WTC11 (cell line): ENCODE measurements around the gene RBP2. TPM values are rescaled to one million over a fixed set of nuclear protein-coding genes. Genes with fewer than 3 reads are reported as not detected.

Experiments
- ATAC-seq: fragments of 200-7000 bp; cut with Tn5 transposase; 2 replicates; pipeline ENCODE4 v1.10.0; 2021; ENCODE audit warnings: mild to moderate bottlenecking, moderate library complexity
- CTCF ChIA-PET: fragments of 300-600 bp; sonication (Branson Sonifier 250); formaldehyde crosslinking; loops from one replicate; lab custom pipeline; 2021; ENCODE audit warnings: antibody characterized with exemption; lab: Charles Lee
- POLR2A ChIA-PET: fragments of 350-600 bp; sonication (Branson Sonifier 250); formaldehyde crosslinking; loops from one replicate; lab custom pipeline; 2021; ENCODE audit warnings: antibody characterized with exemption; lab: Charles Lee
- DNase-seq: peaks from one replicate; pipeline ENCODE4 v3.0.0; 2021; ENCODE audit warnings: low spot score
- H3K27ac Mint-ChIP-seq: 2 replicates; pipeline ENCODE4 v1.8.0; 2021; ENCODE audit warnings: mixed read lengths
- H3K27me3 Mint-ChIP-seq: 2 replicates; pipeline ENCODE4 v1.8.0; 2021; ENCODE audit warnings: low read depth, mild to moderate bottlenecking, moderate library complexity, mixed read lengths
- H3K36me3 Mint-ChIP-seq: 2 replicates; pipeline ENCODE4 v1.8.0; 2021; ENCODE audit warnings: mixed read lengths
- H3K4me1 Mint-ChIP-seq: 2 replicates; pipeline ENCODE4 v1.8.0; 2022; ENCODE audit warnings: mixed read lengths
- H3K4me3 Mint-ChIP-seq: 2 replicates; pipeline ENCODE4 v1.8.0; 2021; ENCODE audit warnings: mild to moderate bottlenecking, moderate library complexity, mixed read lengths
- H3K9me3 Mint-ChIP-seq: 2 replicates; pipeline ENCODE4 v1.8.0; 2021; ENCODE audit warnings: mixed read lengths
- AR ChIP-seq: fragments of 250-450 bp; sonication (Bioruptor Pico); IDR thresholded peaks from 2 replicates; pipeline ENCODE4 v1.9.0; 2021; ENCODE audit warnings: mild to moderate bottlenecking
- CREB1 ChIP-seq: sonication (generic); formaldehyde crosslinking; IDR thresholded peaks from 2 replicates; pipeline ENCODE4 v1.8.0; 2023; ENCODE audit warnings: mild to moderate bottlenecking, missing genetic modification reagents
- FOXJ3 ChIP-seq: sonication (generic); formaldehyde crosslinking; IDR thresholded peaks from 2 replicates; pipeline ENCODE4 v1.9.0; 2021; ENCODE audit warnings: missing genetic modification reagents, mild to moderate bottlenecking, borderline replicate concordance
- FOXK1 ChIP-seq: sonication (generic); formaldehyde crosslinking; IDR thresholded peaks from 2 replicates; pipeline ENCODE4 v1.8.0; 2022; ENCODE audit warnings: mild to moderate bottlenecking, moderate library complexity, missing genetic modification reagents
- HMGA2 ChIP-seq: fragments of 250-450 bp; sonication (Bioruptor Pico); IDR thresholded peaks from 2 replicates; pipeline ENCODE4 v1.4.0; 2021; ENCODE audit warnings: mild to moderate bottlenecking, moderate library complexity
- JUN ChIP-seq: sonication (generic); formaldehyde crosslinking; IDR thresholded peaks from 2 replicates; pipeline ENCODE4 v1.8.0; 2023; ENCODE audit warnings: mild to moderate bottlenecking, missing genetic modification reagents
- KAT7 ChIP-seq: sonication (generic); formaldehyde crosslinking; IDR thresholded peaks from 2 replicates; pipeline ENCODE4 v1.8.1; 2023; ENCODE audit warnings: missing genetic modification reagents, mild to moderate bottlenecking, borderline replicate concordance
- NFYB ChIP-seq: sonication (generic); formaldehyde crosslinking; conservative IDR thresholded peaks from 2 replicates; pipeline ENCODE4 v1.8.0; 2022; ENCODE audit warnings: low read depth, missing genetic modification reagents
- NR2C2 ChIP-seq: sonication (generic); formaldehyde crosslinking; IDR thresholded peaks from 2 replicates; pipeline ENCODE4 v1.8.0; 2022; ENCODE audit warnings: mild to moderate bottlenecking, missing genetic modification reagents
- OVOL2 ChIP-seq: fragments of 250-450 bp; sonication (Bioruptor Pico); IDR thresholded peaks from 2 replicates; pipeline ENCODE4 v1.9.0; 2021; ENCODE audit warnings: mild to moderate bottlenecking, borderline replicate concordance
- STAT6 ChIP-seq: sonication (generic); formaldehyde crosslinking; conservative IDR thresholded peaks from 2 replicates; pipeline ENCODE4 v1.8.1; 2023; ENCODE audit warnings: mild to moderate bottlenecking, low read depth, missing genetic modification reagents, moderate library complexity
- TEAD4 ChIP-seq: sonication (generic); formaldehyde crosslinking; IDR thresholded peaks from 2 replicates; pipeline ENCODE4 v1.8.0; 2022; ENCODE audit warnings: mild to moderate bottlenecking, missing genetic modification reagents
- USF2 ChIP-seq: sonication (generic); formaldehyde crosslinking; IDR thresholded peaks from 2 replicates; pipeline ENCODE4 v1.8.1; 2023; ENCODE audit warnings: mild to moderate bottlenecking, missing genetic modification reagents, moderate library complexity
- ZNF138 ChIP-seq: sonication (generic); formaldehyde crosslinking; conservative IDR thresholded peaks from 2 replicates; pipeline ENCODE4 v1.8.1; 2022; ENCODE audit warnings: mild to moderate bottlenecking, moderate library complexity, missing genetic modification reagents
- ZNF219 ChIP-seq: sonication (generic); formaldehyde crosslinking; IDR thresholded peaks from 2 replicates; pipeline ENCODE4 v1.8.0; 2023; ENCODE audit warnings: missing genetic modification reagents, mild to moderate bottlenecking, borderline replicate concordance
- ZNF416 ChIP-seq: fragments of 250-450 bp; sonication (Bioruptor Pico); IDR thresholded peaks from 2 replicates; pipeline ENCODE4 v1.9.0; 2021; ENCODE audit warnings: mild to moderate bottlenecking, inconsistent platforms
- ZNF532 ChIP-seq: fragments of 250-450 bp; sonication (Bioruptor Pico); IDR thresholded peaks from 2 replicates; pipeline ENCODE4 v1.9.0; 2021; ENCODE audit warnings: mild to moderate bottlenecking, borderline replicate concordance
- ZNF671 ChIP-seq: fragments of 250-450 bp; sonication (Bioruptor Pico); IDR thresholded peaks from 2 replicates; pipeline ENCODE4 v1.8.0; 2021; ENCODE audit warnings: mild to moderate bottlenecking
- ZSCAN18 ChIP-seq: fragments of 250-450 bp; sonication (Bioruptor Pico); IDR thresholded peaks from 2 replicates; pipeline ENCODE4 v2.1.2; 2022; ENCODE audit warnings: mild to moderate bottlenecking, moderate library complexity
- total RNA-seq: library from RNA; stranded (reverse); gene quantifications from 3 replicates; pipeline ENCODE4 v1.2.3, GENCODE V29; 2021

RBP2 gene
- total RNA-seq, 1 experiment from 2014 or later = not detected

GRCh38 chr3:139463466-139463865, 12.8 kb downstream of the RBP2 start:
- H3K36me3 Mint-ChIP-seq = no peaks in the 10 kb centered on the region
- POLR2A ChIA-PET = no interaction called here
- CTCF ChIA-PET = no interaction called here
- TF ChIP-seq ZSCAN18 (CRISPR knock-in tag) (no peak), ZNF138 (no peak), ZNF671 (no peak), ZNF416 (CRISPR knock-in tag) (no peak), AR (CRISPR knock-in tag) (no peak), CREB1 (CRISPR knock-in tag) (no peak), HMGA2 (CRISPR knock-in tag) (no peak), NFYB (CRISPR knock-in tag) (no peak), OVOL2 (CRISPR knock-in tag) (no peak), NR2C2 (no peak), FOXK1 (CRISPR knock-in tag) (no peak), USF2 (no peak), FOXJ3 (CRISPR knock-in tag) (no peak), ZNF219 (CRISPR knock-in tag) (no peak), STAT6 (no peak), JUN (CRISPR knock-in tag) (no peak), ZNF532 (no peak), TEAD4 (CRISPR knock-in tag) (no peak), KAT7 (no peak)
- TF ChIP-seq, all 79 proteins: peak for 0
- ATAC-seq = no peak
- DNase-seq = no peak
- 0 out of 2 replicates have a peak, but pooled peaks cover 8% of the 10 kb centered on the region for H3K4me1 Mint-ChIP-seq
- H3K27ac Mint-ChIP-seq = no peak overlapping the region
- H3K27me3 Mint-ChIP-seq = no peaks in the 10 kb centered on the region
- H3K4me3 Mint-ChIP-seq = no peak overlapping the region
- no peaks in the 10 kb centered on the region for H3K9me3 Mint-ChIP-seq
